Kidney (tissue), 14 donors: ENCODE measurements around the gene SMC1B. TPM values are rescaled to one million over a fixed set of nuclear protein-coding genes. Genes with fewer than 3 reads are reported as not detected.
"Not testable (repeated sequence)": the region's sequence is repeated elsewhere in the genome, so short reads cannot be mapped to it uniquely, and the experiment has no call there.

ENCODE experiments used
- DNase-seq, 5 donors: peaks; one replicate each; pipeline ENCODE4 v3.0.0-alpha.2; 2013 to 2020
- FAIRE-seq: peaks from 2 replicates; lab custom pipeline; 2012; peaks lifted over from hg19 to GRCh38; lab: Jason Lieb, UNC
- H3K27ac ChIP-seq, 2 donors: one replicate each; pipeline ENCODE4 v1.7.0; 2013; ENCODE audit warnings: low read depth in 2 of 2, low read length in 2 of 2, inconsistent platforms in 1 of 2
- H3K27me3 ChIP-seq: one replicate; pipeline ENCODE4 v1.7.1; 2013; ENCODE audit warnings: low read length, inconsistent platforms; ENCODE audit not compliant: control insufficient read depth, insufficient read depth
- H3K36me3 ChIP-seq, 3 donors: one replicate each; pipeline versions ENCODE4 v1.7.0 to v1.7.1; 2013; ENCODE audit warnings: low read length in 3 of 3, control low read depth in 1 of 3, inconsistent platforms in 1 of 3; ENCODE audit not compliant: insufficient read depth in 3 of 3, control insufficient read depth in 2 of 3
- H3K4me1 ChIP-seq, 3 donors: one replicate each; pipeline versions ENCODE4 v1.7.0 to v1.7.1; 2013; ENCODE audit warnings: low read length in 3 of 3, inconsistent platforms in 1 of 3, low read depth in 1 of 3; ENCODE audit not compliant: control insufficient read depth in 2 of 3, insufficient read depth in 2 of 3
- H3K4me3 ChIP-seq, 3 donors: one replicate each; pipeline versions ENCODE4 v1.7.0 to v1.8.1; 2013; ENCODE audit warnings: low read length in 3 of 3, control low read depth in 1 of 3, inconsistent platforms in 1 of 3
- H3K9ac ChIP-seq, 3 donors: one replicate each; pipeline versions ENCODE4 v1.7.0 to v1.7.1; 2013; ENCODE audit warnings: low read length in 3 of 3, control low read depth in 1 of 3, inconsistent platforms in 1 of 3
- H3K9me3 ChIP-seq, 3 donors: one replicate each; pipeline versions ENCODE4 v1.7.0 to v1.7.1; 2013; ENCODE audit warnings: low read length in 3 of 3, control low read depth in 1 of 3, inconsistent platforms in 1 of 3; ENCODE audit not compliant: control insufficient read depth in 2 of 3, insufficient read depth in 1 of 3
- intact Hi-C: fragments of 100-400 bp; cut with DNase I; formaldehyde crosslinking; loops from one replicate; pipeline ENCODE4 v1.11.1; 2022
- polyA plus RNA-seq: library from polyadenylated mRNA; stranded (reverse); fragments of 350-450 nt; fragmentation: Illumina TruSeq; extraction: RNeasy Lipid Tissue Mini Kit (QIAGEN cat#74804); gene quantifications from one replicate; pipeline ENCODE4 v1.2.3, GENCODE V29; 2014; ENCODE audit warnings: low read depth, low replicate concordance; ENCODE audit not compliant: insufficient read depth
- total RNA-seq: library from RNA; stranded (reverse); fragmentation: NEBNext Ultra II Directional; extraction: Animal tissue kit (Norgen Biotek cat#: 25700); gene quantifications from one replicate; pipeline ENCODE4 v1.2.1, GENCODE V29; 2021
- TF ChIP-seq, protein P1 (sequence below): IDR thresholded peaks from 3 replicates; pipeline ENCODE4 v1.5.1; 2012; ENCODE audit warnings: mild to moderate bottlenecking, moderate library complexity, borderline replicate concordance; ENCODE audit not compliant: insufficient read depth; ENCODE audit errors: extremely low read depth
- donor health status: control.
- donor health status: control.
- donor health status: control.
- donor health status: control.
- donor health status: control.
- donor health status: DM: yes; HTN: yes; CAD: no.
- donor health status: Normal renal cell carcinoma (clear cell type).

Gene SMC1B
- total and polyA plus RNA-seq, 2 donors from 2014 or later = not detected

- Histone ChIP-seq H3K4me1 (no peaks in the 10 kb centered on the region), H3K36me3 (no peaks in the 10 kb centered on the region), H3K27ac (no peak overlapping the region), H3K27me3 (no peaks in the 10 kb centered on the region), H3K4me3 (no peak overlapping the region), H3K9me3 (no peaks in the 10 kb centered on the region), H3K9ac (no peak overlapping the region)
- FAIRE-seq = no peak
- no peak for DNase-seq
- TF ChIP-seq, protein P1, sequence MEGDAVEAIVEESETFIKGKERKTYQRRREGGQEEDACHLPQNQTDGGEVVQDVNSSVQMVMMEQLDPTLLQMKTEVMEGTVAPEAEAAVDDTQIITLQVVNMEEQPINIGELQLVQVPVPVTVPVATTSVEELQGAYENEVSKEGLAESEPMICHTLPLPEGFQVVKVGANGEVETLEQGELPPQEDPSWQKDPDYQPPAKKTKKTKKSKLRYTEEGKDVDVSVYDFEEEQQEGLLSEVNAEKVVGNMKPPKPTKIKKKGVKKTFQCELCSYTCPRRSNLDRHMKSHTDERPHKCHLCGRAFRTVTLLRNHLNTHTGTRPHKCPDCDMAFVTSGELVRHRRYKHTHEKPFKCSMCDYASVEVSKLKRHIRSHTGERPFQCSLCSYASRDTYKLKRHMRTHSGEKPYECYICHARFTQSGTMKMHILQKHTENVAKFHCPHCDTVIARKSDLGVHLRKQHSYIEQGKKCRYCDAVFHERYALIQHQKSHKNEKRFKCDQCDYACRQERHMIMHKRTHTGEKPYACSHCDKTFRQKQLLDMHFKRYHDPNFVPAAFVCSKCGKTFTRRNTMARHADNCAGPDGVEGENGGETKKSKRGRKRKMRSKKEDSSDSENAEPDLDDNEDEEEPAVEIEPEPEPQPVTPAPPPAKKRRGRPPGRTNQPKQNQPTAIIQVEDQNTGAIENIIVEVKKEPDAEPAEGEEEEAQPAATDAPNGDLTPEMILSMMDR = no peak
- intact Hi-C loops = no loop called here
Measured at GRCh38 chr22:45353786-45354185, 59.6 kb downstream of the SMC1B start.

DNA sequence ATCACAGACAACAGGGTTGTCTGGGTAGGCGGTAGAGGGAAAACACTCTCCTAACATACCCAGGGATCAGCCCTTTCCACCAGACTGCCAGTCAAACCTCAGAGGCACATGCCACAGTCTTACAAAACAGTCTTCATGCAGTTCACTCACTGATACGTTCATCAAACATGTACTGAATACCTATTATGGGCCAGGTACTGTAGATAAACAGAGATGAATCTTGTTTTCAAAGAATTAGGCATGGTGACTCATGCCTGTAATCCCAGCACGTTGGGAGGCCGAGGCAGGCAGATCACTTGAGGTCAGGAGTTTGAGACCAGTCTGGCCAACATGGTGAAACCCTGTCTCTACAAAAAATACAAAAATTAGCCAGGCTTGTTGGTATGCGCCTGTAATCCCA lies 60.6 kb downstream of the SMC1B start:
- H3K27ac ChIP-seq, H3K4me1 ChIP-seq, H3K27me3 ChIP-seq, H3K4me3 ChIP-seq, H3K36me3 ChIP-seq, H3K9me3 ChIP-seq, intact Hi-C loops, H3K9ac ChIP-seq, DNase-seq, FAIRE-seq: not testable (repeated sequence)

- Histone ChIP-seq H3K27me3 (no peaks in the 10 kb centered on the region), H3K4me3 (no peak overlapping the region), H3K4me1 (no peaks in the 10 kb centered on the region), H3K27ac (no peak overlapping the region), H3K36me3 (no peaks in the 10 kb centered on the region), H3K9me3 (no peaks in the 10 kb centered on the region), H3K9ac (no peak overlapping the region)
- TF ChIP-seq, protein P1 = no peak
- intact Hi-C loops = no loop called here
- DNase-seq = no peak
- no peak for FAIRE-seq
Measured at GRCh38 chr22:45351956-45352355, 61.4 kb downstream of the SMC1B start.

- H3K27me3 ChIP-seq = no peaks in the 10 kb centered on the region
- H3K4me1 ChIP-seq = no peaks in the 10 kb centered on the region
- DNase-seq (no peak), FAIRE-seq (no peak)
- no peak overlapping the region for H3K9ac ChIP-seq
- intact Hi-C loops = no loop called here
- no peaks in the 10 kb centered on the region for H3K36me3 ChIP-seq
- no peak overlapping the region for H3K4me3 ChIP-seq
- no peak overlapping the region for H3K27ac ChIP-seq
- TF ChIP-seq, protein P1 = no peak
- no peaks in the 10 kb centered on the region for H3K9me3 ChIP-seq
Measured at GRCh38 chr22:45349916-45350315, 63.5 kb downstream of the SMC1B start.
